ENCODE measurements around the gene NACC1.

DNA sequence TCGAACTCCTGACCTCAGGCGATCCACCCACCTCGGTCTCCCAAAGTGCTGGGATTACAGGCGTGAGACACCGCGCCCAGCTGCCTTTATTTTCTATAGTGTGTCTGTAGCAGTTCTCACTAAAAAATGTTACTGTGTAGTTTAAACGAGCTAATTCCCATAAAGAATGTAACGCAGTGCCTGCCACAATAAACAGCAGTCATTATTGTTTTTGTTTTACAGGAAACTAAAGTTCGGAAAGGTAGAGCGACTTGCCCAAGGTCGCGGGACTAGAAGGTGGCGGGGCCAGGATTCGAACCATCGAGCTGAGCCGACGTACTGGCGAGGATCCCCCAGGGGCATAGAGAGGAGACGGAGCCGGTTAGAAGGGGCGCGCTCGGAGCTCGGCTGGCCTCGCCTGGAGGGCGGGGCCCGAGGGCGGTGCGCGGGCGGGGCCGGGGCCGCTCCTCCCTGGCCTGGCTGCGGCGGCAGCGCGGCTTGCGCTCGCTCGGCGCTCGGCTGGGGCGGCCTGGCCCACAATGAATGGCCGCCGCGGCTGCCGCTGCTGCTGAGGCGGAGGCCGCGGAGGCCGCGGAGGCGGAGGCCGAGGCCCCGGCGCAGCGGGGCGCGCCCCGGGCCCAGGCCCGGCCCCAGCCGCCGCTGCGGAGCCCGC, at the start of gene NACC1:
- TF ChIP-seq, protein P1, sequence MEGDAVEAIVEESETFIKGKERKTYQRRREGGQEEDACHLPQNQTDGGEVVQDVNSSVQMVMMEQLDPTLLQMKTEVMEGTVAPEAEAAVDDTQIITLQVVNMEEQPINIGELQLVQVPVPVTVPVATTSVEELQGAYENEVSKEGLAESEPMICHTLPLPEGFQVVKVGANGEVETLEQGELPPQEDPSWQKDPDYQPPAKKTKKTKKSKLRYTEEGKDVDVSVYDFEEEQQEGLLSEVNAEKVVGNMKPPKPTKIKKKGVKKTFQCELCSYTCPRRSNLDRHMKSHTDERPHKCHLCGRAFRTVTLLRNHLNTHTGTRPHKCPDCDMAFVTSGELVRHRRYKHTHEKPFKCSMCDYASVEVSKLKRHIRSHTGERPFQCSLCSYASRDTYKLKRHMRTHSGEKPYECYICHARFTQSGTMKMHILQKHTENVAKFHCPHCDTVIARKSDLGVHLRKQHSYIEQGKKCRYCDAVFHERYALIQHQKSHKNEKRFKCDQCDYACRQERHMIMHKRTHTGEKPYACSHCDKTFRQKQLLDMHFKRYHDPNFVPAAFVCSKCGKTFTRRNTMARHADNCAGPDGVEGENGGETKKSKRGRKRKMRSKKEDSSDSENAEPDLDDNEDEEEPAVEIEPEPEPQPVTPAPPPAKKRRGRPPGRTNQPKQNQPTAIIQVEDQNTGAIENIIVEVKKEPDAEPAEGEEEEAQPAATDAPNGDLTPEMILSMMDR (IDR thresholded peaks at IDR 0.05): no peak
- TF ChIP-seq NR3C1 (CRISPR knock-in tag; conservative IDR thresholded peaks at IDR 0.05; ENCODE audit: low read depth): no peak
- no peak for TF ChIP-seq ELF4 (CRISPR knock-in tag; IDR thresholded peaks at IDR 0.05; ENCODE audit: low read depth)
- TF ChIP-seq, protein P2, sequence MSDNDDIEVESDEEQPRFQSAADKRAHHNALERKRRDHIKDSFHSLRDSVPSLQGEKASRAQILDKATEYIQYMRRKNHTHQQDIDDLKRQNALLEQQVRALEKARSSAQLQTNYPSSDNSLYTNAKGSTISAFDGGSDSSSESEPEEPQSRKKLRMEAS (CRISPR knock-in tag; IDR thresholded peaks at IDR 0.05): no peak
- TF ChIP-seq NFE2L1 (CRISPR knock-in tag; IDR thresholded peaks at IDR 0.05): no peak
- no peak for TF ChIP-seq ZBTB21 (CRISPR knock-in tag; IDR thresholded peaks at IDR 0.05; ENCODE audit: borderline replicate concordance)
- TF ChIP-seq, protein P3, sequence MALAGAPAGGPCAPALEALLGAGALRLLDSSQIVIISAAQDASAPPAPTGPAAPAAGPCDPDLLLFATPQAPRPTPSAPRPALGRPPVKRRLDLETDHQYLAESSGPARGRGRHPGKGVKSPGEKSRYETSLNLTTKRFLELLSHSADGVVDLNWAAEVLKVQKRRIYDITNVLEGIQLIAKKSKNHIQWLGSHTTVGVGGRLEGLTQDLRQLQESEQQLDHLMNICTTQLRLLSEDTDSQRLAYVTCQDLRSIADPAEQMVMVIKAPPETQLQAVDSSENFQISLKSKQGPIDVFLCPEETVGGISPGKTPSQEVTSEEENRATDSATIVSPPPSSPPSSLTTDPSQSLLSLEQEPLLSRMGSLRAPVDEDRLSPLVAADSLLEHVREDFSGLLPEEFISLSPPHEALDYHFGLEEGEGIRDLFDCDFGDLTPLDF (CRISPR knock-in tag; IDR thresholded peaks at IDR 0.05): no peak
